ENCODE data around the gene SCAMP4.

GRCh38 chr19:1880611-1881392 lies 24.4 kb upstream of the SCAMP4 start:
- TF ChIP-seq ZFP3 (CRISPR knock-in tag; IDR thresholded peaks at IDR 0.05) (no peak), ARNTL (CRISPR knock-in tag; IDR thresholded peaks at IDR 0.05; ENCODE audit: borderline replicate concordance, low read depth) (no peak), TCF4 (CRISPR knock-in tag; IDR thresholded peaks at IDR 0.05; ENCODE audit: borderline replicate concordance) (no peak), RARB (CRISPR knock-in tag; IDR thresholded peaks at IDR 0.05) (no peak), ZNF565 (CRISPR knock-in tag; conservative IDR thresholded peaks at IDR 0.05; ENCODE audit: low read depth) (no peak)
- TF ChIP-seq, protein P1, sequence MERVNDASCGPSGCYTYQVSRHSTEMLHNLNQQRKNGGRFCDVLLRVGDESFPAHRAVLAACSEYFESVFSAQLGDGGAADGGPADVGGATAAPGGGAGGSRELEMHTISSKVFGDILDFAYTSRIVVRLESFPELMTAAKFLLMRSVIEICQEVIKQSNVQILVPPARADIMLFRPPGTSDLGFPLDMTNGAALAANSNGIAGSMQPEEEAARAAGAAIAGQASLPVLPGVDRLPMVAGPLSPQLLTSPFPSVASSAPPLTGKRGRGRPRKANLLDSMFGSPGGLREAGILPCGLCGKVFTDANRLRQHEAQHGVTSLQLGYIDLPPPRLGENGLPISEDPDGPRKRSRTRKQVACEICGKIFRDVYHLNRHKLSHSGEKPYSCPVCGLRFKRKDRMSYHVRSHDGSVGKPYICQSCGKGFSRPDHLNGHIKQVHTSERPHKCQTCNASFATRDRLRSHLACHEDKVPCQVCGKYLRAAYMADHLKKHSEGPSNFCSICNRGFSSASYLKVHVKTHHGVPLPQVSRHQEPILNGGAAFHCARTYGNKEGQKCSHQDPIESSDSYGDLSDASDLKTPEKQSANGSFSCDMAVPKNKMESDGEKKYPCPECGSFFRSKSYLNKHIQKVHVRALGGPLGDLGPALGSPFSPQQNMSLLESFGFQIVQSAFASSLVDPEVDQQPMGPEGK (CRISPR knock-in tag; IDR thresholded peaks at IDR 0.05; ENCODE audit: borderline replicate concordance), result no peak
- TF ChIP-seq, protein P2, sequence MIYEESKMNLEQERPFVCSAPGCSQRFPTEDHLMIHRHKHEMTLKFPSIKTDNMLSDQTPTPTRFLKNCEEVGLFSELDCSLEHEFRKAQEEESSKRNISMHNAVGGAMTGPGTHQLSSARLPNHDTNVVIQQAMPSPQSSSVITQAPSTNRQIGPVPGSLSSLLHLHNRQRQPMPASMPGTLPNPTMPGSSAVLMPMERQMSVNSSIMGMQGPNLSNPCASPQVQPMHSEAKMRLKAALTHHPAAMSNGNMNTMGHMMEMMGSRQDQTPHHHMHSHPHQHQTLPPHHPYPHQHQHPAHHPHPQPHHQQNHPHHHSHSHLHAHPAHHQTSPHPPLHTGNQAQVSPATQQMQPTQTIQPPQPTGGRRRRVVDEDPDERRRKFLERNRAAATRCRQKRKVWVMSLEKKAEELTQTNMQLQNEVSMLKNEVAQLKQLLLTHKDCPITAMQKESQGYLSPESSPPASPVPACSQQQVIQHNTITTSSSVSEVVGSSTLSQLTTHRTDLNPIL (CRISPR knock-in tag; IDR thresholded peaks at IDR 0.05; ENCODE audit: low read depth), result no peak
